ENCODE measurements around the gene ZDHHC11. TPM values are rescaled to one million over a fixed set of nuclear protein-coding genes. Genes with fewer than 3 reads are reported as not detected.

ZDHHC11 gene
- total RNA-seq, 4 donors from 2014 or later, result 4.3 to 13.5 (median 10.9) TPM

- Histone ChIP-seq H3K4me3 (no peak overlapping the region), H3K4me1 (peaks cover 0 to 16% (median 12%) of the 10 kb centered on the region in 4 donors), H3K9me3 (no peaks in the 10 kb centered on the region), H3K27me3 (no peaks in the 10 kb centered on the region), H3K27ac (replicated peaks in 1 of 4) (no peak overlapping the region), H3K36me3 (peaks cover 71 to 100% (median 96%) of the 10 kb centered on the region in 4 donors)
- DNase-seq (ENCODE audit: extremely low spot score), result no peak
- 100% methylated on average over 11 of the region's 16 CpGs for WGBS
- TF ChIP-seq CTCF (IDR thresholded peaks at IDR 0.05), result no peak
- TF ChIP-seq EP300 (IDR thresholded peaks at IDR 0.05), result no peak
- no peak for TF ChIP-seq POLR2A (IDR thresholded peaks at IDR 0.05; ENCODE audit: low read depth)
- no peak for TF ChIP-seq POLR2AphosphoS5 (IDR thresholded peaks at IDR 0.05)
- intact Hi-C loops (cut with DNase I), result no loop called here
Observed at GRCh38 chr5:868428-869135, 17.8 kb upstream of the ZDHHC11 start.

DNA sequence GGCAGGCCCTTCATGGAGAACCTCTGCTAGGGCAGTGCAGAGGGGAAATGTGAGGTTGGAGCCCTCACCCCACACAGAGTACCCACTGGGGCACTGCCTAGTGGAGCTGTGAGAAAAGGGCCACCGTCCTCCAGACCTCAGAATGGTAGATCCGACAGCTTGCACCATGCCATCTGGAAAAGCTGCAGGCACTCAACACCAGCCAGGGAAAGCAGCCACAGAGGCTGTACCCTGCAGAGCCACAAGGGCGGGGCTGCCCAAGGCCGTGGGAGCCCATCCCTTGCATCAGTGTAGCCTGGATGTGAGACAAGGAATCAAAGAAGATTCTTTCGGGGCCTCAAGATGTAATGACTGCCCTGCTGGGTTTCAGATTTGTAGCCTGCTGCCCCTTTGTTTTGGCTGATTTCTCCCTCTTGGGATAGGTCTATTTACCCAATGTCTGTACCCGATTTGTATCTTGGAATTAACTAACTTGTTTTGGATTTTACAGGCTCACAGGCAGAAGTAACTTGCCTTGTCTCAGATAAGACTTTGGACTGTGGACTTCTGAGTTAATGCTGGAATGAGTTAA is 16.6 kb upstream of the ZDHHC11 start:
- peaks cover 0 to 16% (median 12%) of the 10 kb centered on the region in 4 donors for H3K4me1 ChIP-seq
- H3K36me3 ChIP-seq, result peaks cover 78 to 100% (median 99%) of the 10 kb centered on the region in 4 donors
- no peak for TF ChIP-seq POLR2AphosphoS5 (IDR thresholded peaks at IDR 0.05)
- no peak for TF ChIP-seq EP300 (IDR thresholded peaks at IDR 0.05)
- TF ChIP-seq CTCF (IDR thresholded peaks at IDR 0.05), result no peak
- no peak for TF ChIP-seq POLR2A (IDR thresholded peaks at IDR 0.05; ENCODE audit: low read depth)
- intact Hi-C loops (cut with DNase I), result no loop called here
- H3K4me3 ChIP-seq, result no peak overlapping the region
- no peaks in the 10 kb centered on the region for H3K27me3 ChIP-seq
- 93% methylated on average over 6 of the region's 6 CpGs for WGBS
- H3K9me3 ChIP-seq, result no peaks in the 10 kb centered on the region
- no peak overlapping the region for H3K27ac ChIP-seq (replicated peaks in 1 of 4)
- DNase-seq (ENCODE audit: extremely low spot score), result no peak

DNA sequence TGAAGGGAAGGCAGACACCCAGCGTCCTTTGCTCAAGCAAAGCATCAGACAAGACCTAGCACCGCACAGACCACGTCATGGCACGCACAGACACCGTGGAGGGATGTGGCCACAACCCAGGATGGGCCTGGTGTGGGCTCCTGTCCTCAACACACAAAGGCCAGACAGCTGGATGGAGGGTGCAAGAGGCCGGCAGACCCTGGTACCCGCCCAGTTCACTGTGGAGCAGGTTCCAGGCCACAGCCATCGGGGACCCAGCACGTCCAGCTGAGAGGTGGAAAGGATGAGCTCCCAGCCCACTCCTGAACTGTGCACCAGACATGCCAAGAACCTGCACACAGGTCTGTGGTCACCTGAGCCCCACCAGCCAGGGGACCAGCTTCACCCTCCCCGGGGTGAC is 15.0 kb upstream of the ZDHHC11 start:
- Histone ChIP-seq H3K36me3 (peaks cover 62 to 91% (median 86%) of the 10 kb centered on the region in 4 donors), H3K4me3 (no peak overlapping the region), H3K9me3 (no peaks in the 10 kb centered on the region), H3K27me3 (no peaks in the 10 kb centered on the region), H3K27ac (replicated peaks in 1 of 4) (no peak overlapping the region), H3K4me1 (peaks cover 0 to 16% (median 12%) of the 10 kb centered on the region in 4 donors)
- TF ChIP-seq CTCF (IDR thresholded peaks at IDR 0.05) (no peak), EP300 (IDR thresholded peaks at IDR 0.05) (no peak), POLR2A (IDR thresholded peaks at IDR 0.05; ENCODE audit: low read depth) (no peak), POLR2AphosphoS5 (IDR thresholded peaks at IDR 0.05) (no peak)
- DNase-seq (ENCODE audit: extremely low spot score), result no peak
- intact Hi-C loops (cut with DNase I), result no loop called here
- WGBS, result 100% methylated on average over 1 of the region's 10 CpGs

DNA sequence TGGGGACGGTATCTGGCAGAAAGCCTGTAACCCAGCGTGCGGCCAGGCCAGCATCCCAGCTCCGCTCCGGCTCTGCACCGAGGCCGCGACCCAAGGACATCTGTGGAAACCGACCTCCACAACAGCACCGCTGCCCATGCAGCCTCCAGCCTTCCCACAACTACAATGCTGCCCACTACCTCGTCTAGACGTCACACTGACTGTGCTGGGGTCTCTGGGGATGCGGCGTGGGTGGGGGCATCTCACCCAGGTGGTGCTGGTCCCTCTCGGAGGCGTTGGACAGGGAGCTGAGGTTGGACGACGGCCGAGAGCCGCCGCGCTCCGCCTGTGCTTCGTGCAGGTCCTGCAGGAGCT is 14.4 kb upstream of the ZDHHC11 start:
- TF ChIP-seq POLR2A (IDR thresholded peaks at IDR 0.05; ENCODE audit: low read depth) (no peak), EP300 (IDR thresholded peaks at IDR 0.05) (no peak), CTCF (IDR thresholded peaks at IDR 0.05) (no peak), POLR2AphosphoS5 (IDR thresholded peaks at IDR 0.05) (no peak)

More for the DNA sequence above, 14.4 kb upstream of the ZDHHC11 start:
- H3K9me3 ChIP-seq, result no peaks in the 10 kb centered on the region
- H3K4me1 ChIP-seq, result peaks cover 0 to 16% (median 12%) of the 10 kb centered on the region in 4 donors
- DNase-seq (ENCODE audit: extremely low spot score), result no peak
- H3K27ac ChIP-seq (replicated peaks in 1 of 4), result peak overlapping the region in 1 of 4 donors; percentile 4
- no peak overlapping the region for H3K4me3 ChIP-seq
- no peaks in the 10 kb centered on the region for H3K27me3 ChIP-seq
- peaks cover 59 to 85% (median 81%) of the 10 kb centered on the region in 4 donors for H3K36me3 ChIP-seq
- intact Hi-C loops (cut with DNase I), result no loop called here
- WGBS, result 89% methylated on average over 23 of the region's 24 CpGs

Data from esophagus muscularis mucosa (tissue), 4 donors.